Calu3 (cell line): ENCODE data around the gene HHATL. TPM values are rescaled to one million over a fixed set of nuclear protein-coding genes. Genes with fewer than 3 reads are reported as not detected.

Source experiments
- BruUV-seq: library from RNA; stranded (reverse); fragments of 400-500 nt; replicated peaks from 2 replicates; lab custom pipeline; 2021; lab: Mats Ljungman, UMichigan
- CTCF ChIA-PET: fragments of 300-600 bp; sonication (Branson Sonifier 250); formaldehyde crosslinking; loops from one replicate; lab custom pipeline; 2022; ENCODE audit warnings: antibody characterized with exemption; lab: Charles Lee
- DNase-seq: peaks from one replicate; pipeline ENCODE4 v3.0.0; 2022
- H3K27ac Mint-ChIP-seq: one replicate; pipeline ENCODE4 v1.8.0; 2022; ENCODE audit warnings: mixed read lengths; ENCODE audit not compliant: unreplicated experiment
- H3K27me3 Mint-ChIP-seq: one replicate; pipeline ENCODE4 v1.8.0; 2022; ENCODE audit warnings: mixed read lengths; ENCODE audit not compliant: unreplicated experiment
- H3K36me3 Mint-ChIP-seq: one replicate; pipeline ENCODE4 v1.8.0; 2022; ENCODE audit warnings: mild to moderate bottlenecking, moderate library complexity, mixed read lengths; ENCODE audit not compliant: insufficient read depth, unreplicated experiment
- H3K4me1 Mint-ChIP-seq: one replicate; pipeline ENCODE4 v1.8.0; 2022; ENCODE audit warnings: mild to moderate bottlenecking, low read depth, mixed read lengths; ENCODE audit not compliant: unreplicated experiment
- H3K4me3 Mint-ChIP-seq: one replicate; pipeline ENCODE4 v1.8.0; 2022; ENCODE audit warnings: mild to moderate bottlenecking, low read depth, moderate library complexity, mixed read lengths; ENCODE audit not compliant: unreplicated experiment
- H3K9me3 Mint-ChIP-seq: one replicate; pipeline ENCODE4 v1.8.0; 2022; ENCODE audit warnings: low read depth, mixed read lengths; ENCODE audit not compliant: unreplicated experiment
- CTCF ChIP-seq: fragments of 200-600 bp; IDR thresholded peaks from one replicate; pipeline ENCODE4 v1.8.0; 2022; ENCODE audit warnings: antibody characterized with exemption; ENCODE audit not compliant: unreplicated experiment
- intact Hi-C: fragments of 100-400 bp; cut with micrococcal nuclease; formaldehyde crosslinking; loops from one replicate; pipeline ENCODE4 v1.10.0; 2022; ENCODE audit not compliant: unreplicated experiment
- total RNA-seq: library from RNA; stranded (reverse); gene quantifications from 2 replicates; pipeline ENCODE4 v1.2.3, GENCODE V29; 2022

HHATL gene
- total RNA-seq, 1 experiment from 2014 or later, result not detected

DNA sequence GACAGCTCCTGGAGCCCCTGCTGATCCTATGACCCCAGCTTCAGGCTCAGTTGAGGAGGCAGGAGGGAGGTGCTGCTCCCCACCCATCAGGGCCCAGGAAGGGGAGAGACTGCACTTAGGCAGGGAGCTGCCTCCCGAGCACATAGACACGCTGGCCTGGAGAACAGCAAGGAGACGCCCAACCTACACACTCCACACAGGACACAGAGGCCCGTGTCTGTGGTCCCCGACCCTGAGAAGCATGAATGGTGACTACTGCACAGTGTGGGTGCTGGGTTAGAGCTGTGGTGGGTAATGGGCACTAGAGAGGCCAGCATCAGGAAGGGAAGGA lies 1.1 kb upstream of the HHATL start:
- no peaks in the 10 kb centered on the region for H3K36me3 Mint-ChIP-seq
- CTCF ChIA-PET, result no interaction called here

DNA sequence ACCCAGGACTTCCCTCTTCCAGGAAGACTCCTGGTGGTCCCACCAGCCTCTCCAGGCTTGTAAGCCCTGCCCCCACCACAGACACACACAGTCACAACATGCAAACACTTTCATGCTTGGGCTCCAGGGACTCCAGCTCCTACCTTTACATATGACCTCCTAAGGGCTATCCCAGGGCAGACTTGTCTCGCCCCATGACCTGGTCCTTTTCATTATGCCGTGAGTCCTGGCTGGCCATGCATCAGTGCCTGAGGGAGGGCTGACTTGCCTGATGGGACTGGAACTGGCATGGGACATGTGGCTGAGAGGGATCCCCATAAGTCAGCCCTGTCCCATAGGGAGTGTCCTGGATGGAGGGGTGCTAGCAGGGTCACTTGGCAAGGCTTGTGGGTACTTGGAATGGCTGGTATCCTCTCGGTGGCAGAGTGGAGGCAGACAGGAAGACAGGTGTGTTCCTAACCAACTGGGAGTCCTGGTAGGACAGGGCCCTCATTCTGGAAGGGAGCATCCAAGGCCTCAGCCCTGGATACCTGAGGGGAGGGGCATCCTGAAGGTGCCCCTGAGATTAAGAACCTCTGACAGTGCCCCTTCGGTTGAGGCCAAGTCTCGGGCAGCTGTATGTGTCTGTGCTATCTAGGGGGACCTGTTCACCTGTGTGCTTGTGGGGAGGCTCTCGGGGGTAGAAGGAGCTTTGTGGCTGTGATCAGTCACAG lies 540 bp upstream of the HHATL start:
- H3K9me3 Mint-ChIP-seq, result no peaks in the 10 kb centered on the region

More for the DNA sequence above, 1.1 kb upstream of the HHATL start:
- Mint-ChIP-seq H3K4me1 (no peaks in the 10 kb centered on the region), H3K27me3 (peaks cover 84% of the 10 kb centered on the region), H3K27ac (no peak overlapping the region), H3K9me3 (no peaks in the 10 kb centered on the region), H3K4me3 (no peak overlapping the region)
- no peak for TF ChIP-seq CTCF
- intact Hi-C loops, result no loop called here
- BruUV-seq, result no TSS peak
- DNase-seq, result no peak

GRCh38 chr3:42701371-42702065 lies 1.1 kb downstream of the HHATL start:
- Mint-ChIP-seq H3K9me3 (no peaks in the 10 kb centered on the region), H3K27me3 (peaks cover 64% of the 10 kb centered on the region), H3K4me1 (no peaks in the 10 kb centered on the region), H3K27ac (no peak overlapping the region), H3K4me3 (no peak overlapping the region), H3K36me3 (no peaks in the 10 kb centered on the region)
- intact Hi-C loops, result no loop called here
- CTCF ChIA-PET, result no interaction called here
- no TSS peak for BruUV-seq
- no peak for TF ChIP-seq CTCF
- peak; percentile 63 for DNase-seq

More for the DNA sequence above, 540 bp upstream of the HHATL start:
- no peaks in the 10 kb centered on the region for H3K36me3 Mint-ChIP-seq
- no peak overlapping the region for H3K4me3 Mint-ChIP-seq
- no peaks in the 10 kb centered on the region for H3K4me1 Mint-ChIP-seq
- no peak for TF ChIP-seq CTCF
- intact Hi-C loops, result no loop called here
- H3K27ac Mint-ChIP-seq, result no peak overlapping the region
- CTCF ChIA-PET, result no interaction called here
- DNase-seq, result no peak
- no TSS peak for BruUV-seq
- H3K27me3 Mint-ChIP-seq, result peaks cover 81% of the 10 kb centered on the region

- no peak for DNase-seq
- intact Hi-C loops, result no loop called here
- no peaks in the 10 kb centered on the region for H3K9me3 Mint-ChIP-seq
- H3K4me3 Mint-ChIP-seq, result no peak overlapping the region
- no peaks in the 10 kb centered on the region for H3K4me1 Mint-ChIP-seq
- no TSS peak for BruUV-seq
- CTCF ChIA-PET, result no interaction called here
- H3K36me3 Mint-ChIP-seq, result no peaks in the 10 kb centered on the region
- no peak for TF ChIP-seq CTCF
- peaks cover 57% of the 10 kb centered on the region for H3K27me3 Mint-ChIP-seq
- H3K27ac Mint-ChIP-seq, result no peak overlapping the region
Measured at GRCh38 chr3:42700366-42701288, 2.0 kb downstream of the HHATL start.
